DND-41 (cell line): ENCODE results near the gene CPAMD8.
"Not testable (repeated sequence)": the region's sequence is repeated elsewhere in the genome, so short reads cannot be mapped to it uniquely, and the experiment has no call there.

Source experiments
- ATAC-seq: fragments of 200-7000 bp; cut with Tn5 transposase; 3 replicates; pipeline ENCODE4 v1.9.1; 2021; ENCODE audit warnings: low read depth; ENCODE audit not compliant: insufficient read depth
- DNase-seq: peaks from one replicate; pipeline ENCODE4 v3.0.0-alpha.2; 2020
- H2AFZ ChIP-seq: 2 replicates; pipeline ENCODE4 v1.6.0; 2012; ENCODE audit warnings: low read depth, low read length
- H3K27ac ChIP-seq: 2 replicates; pipeline ENCODE4 v1.5.1; 2012; ENCODE audit warnings: low read length, inconsistent platforms
- H3K27me3 ChIP-seq: fragments of 200-600 bp; sonication (generic); 2 replicates; pipeline ENCODE4 v1.6.0; 2012; ENCODE audit warnings: low read length, mild to moderate bottlenecking, inconsistent platforms; ENCODE audit not compliant: insufficient read depth, poor library complexity
- H3K36me3 ChIP-seq: 2 replicates; pipeline ENCODE4 v1.5.1; 2012; ENCODE audit warnings: low read length, inconsistent platforms; ENCODE audit not compliant: insufficient read depth
- H3K4me1 ChIP-seq: 2 replicates; pipeline ENCODE4 v1.5.1; 2012; ENCODE audit warnings: mild to moderate bottlenecking, low read length; ENCODE audit not compliant: insufficient read depth
- H3K4me2 ChIP-seq: 2 replicates; pipeline ENCODE4 v1.6.0; 2012; ENCODE audit warnings: mild to moderate bottlenecking, moderate library complexity, low read length, inconsistent platforms; ENCODE audit not compliant: insufficient read depth
- H3K4me3 ChIP-seq, 2 experiments: fragments of 200-600 bp in 1 of 2; shearing (Covaris generic) in 1 of 2; 2 replicates each; pipeline ENCODE4 v1.5.1; 2012 to 2016; ENCODE audit warnings: inconsistent platforms in 2 of 2, low read length in 2 of 2, mild to moderate bottlenecking in 2 of 2, low read depth in 1 of 2, moderate library complexity in 1 of 2
- H3K79me2 ChIP-seq: 2 replicates; pipeline ENCODE4 v1.6.0; 2012; ENCODE audit warnings: low read length, inconsistent platforms; ENCODE audit not compliant: insufficient read depth
- H3K9ac ChIP-seq: 2 replicates; pipeline ENCODE4 v1.6.0; 2012; ENCODE audit warnings: low read depth, mild to moderate bottlenecking, inconsistent platforms, low read length, moderate library complexity
- H3K9me3 ChIP-seq: 2 replicates; pipeline ENCODE4 v1.5.1; 2012; ENCODE audit warnings: low read length, moderate library complexity, mild to moderate bottlenecking, inconsistent platforms; ENCODE audit not compliant: insufficient read depth, severe bottlenecking
- H4K20me1 ChIP-seq: 2 replicates; pipeline ENCODE4 v1.6.0; 2012; ENCODE audit warnings: low read length; ENCODE audit not compliant: insufficient read depth
- CTCF ChIP-seq: IDR thresholded peaks from 2 replicates; pipeline ENCODE4 v1.5.1; 2012; ENCODE audit warnings: borderline replicate concordance, low read length, moderate library complexity, mild to moderate bottlenecking; ENCODE audit not compliant: poor library complexity, severe bottlenecking; ENCODE audit errors: extremely low read depth
- EZH2 ChIP-seq: IDR thresholded peaks from 3 replicates; pipeline ENCODE4 v1.6.1; 2012; ENCODE audit warnings: borderline replicate concordance, low read depth, mild to moderate bottlenecking, moderate library complexity, low read length, inconsistent platforms; ENCODE audit not compliant: severe bottlenecking

Gene CPAMD8

DNA sequence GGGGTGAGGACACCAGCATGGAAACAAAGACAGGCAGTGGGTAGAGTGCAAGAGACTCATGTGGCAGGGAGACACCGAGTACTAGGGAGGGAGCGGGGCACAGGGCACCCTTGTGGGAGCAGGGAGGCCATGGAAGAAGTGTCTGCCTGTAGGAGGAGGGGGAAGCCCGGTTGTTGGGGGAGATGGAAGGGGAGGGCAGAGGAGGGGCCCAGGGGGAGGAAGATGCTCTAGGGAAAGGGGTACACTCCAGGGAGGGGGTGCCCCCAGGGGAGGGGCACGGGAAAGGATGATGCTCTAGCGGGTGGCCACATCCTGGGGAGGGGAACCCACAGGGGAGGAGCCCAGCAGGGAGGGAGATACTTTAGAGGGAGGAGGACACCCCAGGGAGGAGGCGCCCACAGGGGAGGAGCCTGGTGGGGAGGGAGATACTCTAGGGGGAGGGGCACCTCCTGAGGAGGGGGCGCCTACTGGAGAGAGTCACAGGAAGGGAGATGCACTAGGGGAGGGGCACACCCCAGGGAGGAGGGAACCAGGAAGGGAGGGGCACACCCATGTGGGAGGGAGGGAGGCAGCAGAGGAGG is 24.9 kb downstream of the CPAMD8 start:
- Histone ChIP-seq H3K9ac (no peak overlapping the region), H2AFZ (no peak overlapping the region), H3K4me2 (0 out of 2 replicates have a peak overlapping the region, but pooled peaks have one; percentile 16), H3K27me3 (no peaks in the 10 kb centered on the region), H3K9me3 (peaks cover 4% of the 10 kb centered on the region), H3K27ac (no peak overlapping the region), H3K4me3 (no peak overlapping the region), H3K4me1 (peaks cover 13% of the 10 kb centered on the region), H4K20me1 (no peaks in the 10 kb centered on the region), H3K79me2 (no peaks in the 10 kb centered on the region), H3K36me3 (no peaks in the 10 kb centered on the region)
- peak; percentile 73 for DNase-seq
- peak; percentile 84 for ATAC-seq
- TF ChIP-seq EZH2: no peak
- TF ChIP-seq CTCF: no peak

GRCh38 chr19:16998635-16999194 is 27.9 kb downstream of the CPAMD8 start:
- Histone ChIP-seq H3K36me3 (no peaks in the 10 kb centered on the region), H2AFZ (no peak overlapping the region), H4K20me1 (no peaks in the 10 kb centered on the region), H3K4me3 (no peak overlapping the region), H3K27ac (no peak overlapping the region), H3K79me2 (no peaks in the 10 kb centered on the region), H3K9ac (no peak overlapping the region), H3K27me3 (no peaks in the 10 kb centered on the region), H3K4me1 (peaks cover 13% of the 10 kb centered on the region), H3K9me3 (peaks cover 4% of the 10 kb centered on the region), H3K4me2 (no peak overlapping the region)
- TF ChIP-seq EZH2 (no peak), CTCF (no peak)
- ATAC-seq: no peak
- DNase-seq: no peak

- not testable (repeated sequence) for H4K20me1 ChIP-seq, H3K9ac ChIP-seq, H3K4me3 ChIP-seq, H3K27ac ChIP-seq, ATAC-seq, H3K36me3 ChIP-seq, H3K4me1 ChIP-seq, H2AFZ ChIP-seq, H3K9me3 ChIP-seq, DNase-seq, H3K27me3 ChIP-seq, H3K4me2 ChIP-seq, H3K79me2 ChIP-seq
Observed at GRCh38 chr19:16996838-16997490, 29.6 kb downstream of the CPAMD8 start.

DNA sequence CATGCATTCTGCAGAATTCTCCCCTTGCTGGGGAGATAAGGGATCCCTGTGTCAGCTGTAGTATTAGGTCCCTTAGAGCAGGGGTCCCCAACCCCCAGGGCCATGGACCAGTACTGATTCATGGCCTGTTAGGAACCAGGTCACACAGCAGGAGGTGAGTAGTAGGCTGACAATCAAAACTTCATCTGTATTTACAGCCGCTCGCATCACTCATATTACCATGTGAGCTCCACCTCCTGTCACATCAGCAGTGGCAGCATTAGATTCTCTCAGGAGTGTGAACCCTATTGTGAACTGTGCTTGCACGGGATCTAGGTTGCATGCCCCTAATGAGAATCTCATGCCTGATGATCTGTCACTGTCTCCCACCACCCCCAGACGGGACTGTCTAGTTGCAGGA is 37.9 kb downstream of the CPAMD8 start:
- H3K9ac ChIP-seq: no peak overlapping the region
- no peak for ATAC-seq
- no peaks in the 10 kb centered on the region for H3K36me3 ChIP-seq
- no peak for DNase-seq
- no peaks in the 10 kb centered on the region for H3K79me2 ChIP-seq
- no peak overlapping the region for H3K4me2 ChIP-seq
- no peaks in the 10 kb centered on the region for H3K9me3 ChIP-seq
- TF ChIP-seq CTCF (no peak), EZH2 (no peak)
- H4K20me1 ChIP-seq: no peaks in the 10 kb centered on the region
- H3K27ac ChIP-seq: no peak overlapping the region
- H3K4me3 ChIP-seq: no peak overlapping the region
- H2AFZ ChIP-seq: no peak overlapping the region
- H3K27me3 ChIP-seq: no peaks in the 10 kb centered on the region
- H3K4me1 ChIP-seq: no peaks in the 10 kb centered on the region
